ENCODE data around the gene TGM4. TPM values are rescaled to one million over a fixed set of nuclear protein-coding genes. Genes with fewer than 3 reads are reported as not detected.

TGM4 gene
- total and polyA plus RNA-seq, 2 experiments from 2014 or later: not detected

- 63 to 65% methylated on average over 8 of the region's 8 CpGs for WGBS, 2 experiments (ENCODE audit: low coverage in 1 of 2, low lambda C conversion rate in 2 of 2, missing lambda C conversion rate in 2 of 2)
- Histone ChIP-seq H3K4me2 (ENCODE audit: unreplicated experiment) (no peak overlapping the region), H3K27me3 (replicated peaks; ENCODE audit: insufficient read depth) (no peaks in the 10 kb centered on the region), H2AFZ (no peak overlapping the region), H4K20me1 (ENCODE audit: insufficient read depth) (no peaks in the 10 kb centered on the region), H3K36me3 (ENCODE audit: low read depth) (no peaks in the 10 kb centered on the region), H3K79me2 (ENCODE audit: insufficient read depth) (no peaks in the 10 kb centered on the region), H3K4me1 (ENCODE audit: insufficient read depth) (no peaks in the 10 kb centered on the region), H3K4me3 (no peak overlapping the region), H3K9me3 (ENCODE audit: low read depth) (no peaks in the 10 kb centered on the region), H3K9ac (no peak overlapping the region), H3K9me2 (ENCODE audit: insufficient read depth) (no peaks in the 10 kb centered on the region), H3K27ac (no peak overlapping the region), H3F3A (ENCODE audit: insufficient read depth) (no peaks in the 10 kb centered on the region)
- no peak for TF ChIP-seq EZH2 (IDR thresholded peaks at IDR 0.05; ENCODE audit: insufficient read depth, poor library complexity, severe bottlenecking)
- TF ChIP-seq EZH2phosphoT487 (IDR thresholded peaks at IDR 0.05; ENCODE audit: insufficient read depth, low read depth): no peak
- DNase-seq: no peak
- in situ Hi-C loops (cut with MboI): no loop called here
Observed at GRCh38 chr3:44870375-44871061, 3.9 kb upstream of the TGM4 start.

- Histone ChIP-seq H3K27ac (no peak overlapping the region), H4K20me1 (ENCODE audit: insufficient read depth) (no peaks in the 10 kb centered on the region), H3K27me3 (replicated peaks; ENCODE audit: insufficient read depth) (no peaks in the 10 kb centered on the region), H3K4me2 (ENCODE audit: unreplicated experiment) (no peak overlapping the region), H3K9me3 (ENCODE audit: low read depth) (no peaks in the 10 kb centered on the region), H3K9ac (no peak overlapping the region), H2AFZ (no peak overlapping the region), H3K4me1 (ENCODE audit: insufficient read depth) (no peaks in the 10 kb centered on the region), H3F3A (ENCODE audit: insufficient read depth) (no peaks in the 10 kb centered on the region), H3K4me3 (no peak overlapping the region), H3K36me3 (ENCODE audit: low read depth) (no peaks in the 10 kb centered on the region), H3K9me2 (ENCODE audit: insufficient read depth) (no peaks in the 10 kb centered on the region), H3K79me2 (ENCODE audit: insufficient read depth) (no peaks in the 10 kb centered on the region)
- 62 to 65% methylated on average over 3 of the region's 3 CpGs for WGBS, 2 experiments (ENCODE audit: low coverage in 1 of 2, low lambda C conversion rate in 2 of 2, missing lambda C conversion rate in 2 of 2)
- TF ChIP-seq EZH2 (IDR thresholded peaks at IDR 0.05; ENCODE audit: insufficient read depth, poor library complexity, severe bottlenecking) (no peak), EZH2phosphoT487 (IDR thresholded peaks at IDR 0.05; ENCODE audit: insufficient read depth, low read depth) (no peak)
- no peak for DNase-seq
- in situ Hi-C loops (cut with MboI): no loop called here
Observed at GRCh38 chr3:44875596-44875995, 1.2 kb downstream of the TGM4 start.

GRCh38 chr3:44877333-44877732 lies 2.9 kb downstream of the TGM4 start:
- Histone ChIP-seq H3K79me2 (ENCODE audit: insufficient read depth) (no peaks in the 10 kb centered on the region), H3K9me3 (ENCODE audit: low read depth) (no peaks in the 10 kb centered on the region), H3K27ac (no peak overlapping the region), H3K27me3 (replicated peaks; ENCODE audit: insufficient read depth) (no peaks in the 10 kb centered on the region), H3K4me2 (ENCODE audit: unreplicated experiment) (no peak overlapping the region), H3K36me3 (ENCODE audit: low read depth) (no peaks in the 10 kb centered on the region), H3K9me2 (ENCODE audit: insufficient read depth) (no peaks in the 10 kb centered on the region), H2AFZ (no peak overlapping the region), H3K4me1 (ENCODE audit: insufficient read depth) (no peaks in the 10 kb centered on the region), H3F3A (ENCODE audit: insufficient read depth) (no peaks in the 10 kb centered on the region), H4K20me1 (ENCODE audit: insufficient read depth) (no peaks in the 10 kb centered on the region), H3K4me3 (no peak overlapping the region), H3K9ac (no peak overlapping the region)
- TF ChIP-seq EZH2phosphoT487 (IDR thresholded peaks at IDR 0.05; ENCODE audit: insufficient read depth, low read depth) (no peak), EZH2 (IDR thresholded peaks at IDR 0.05; ENCODE audit: insufficient read depth, poor library complexity, severe bottlenecking) (no peak)
- in situ Hi-C loops (cut with MboI): no loop called here
- WGBS, 2 experiments (ENCODE audit: low coverage in 1 of 2, low lambda C conversion rate in 2 of 2, missing lambda C conversion rate in 2 of 2): 64 to 67% methylated on average over 3 of the region's 3 CpGs
- no peak for DNase-seq

GRCh38 chr3:44880284-44880683 lies 5.9 kb downstream of the TGM4 start:
- TF ChIP-seq EZH2phosphoT487 (IDR thresholded peaks at IDR 0.05; ENCODE audit: insufficient read depth, low read depth): no peak
- no peak for TF ChIP-seq EZH2 (IDR thresholded peaks at IDR 0.05; ENCODE audit: insufficient read depth, poor library complexity, severe bottlenecking)
- H3K27me3 ChIP-seq (replicated peaks; ENCODE audit: insufficient read depth): no peaks in the 10 kb centered on the region
- no peaks in the 10 kb centered on the region for H3K36me3 ChIP-seq (ENCODE audit: low read depth)
- no peak overlapping the region for H3K9ac ChIP-seq
- no peak overlapping the region for H3K27ac ChIP-seq
- no peak overlapping the region for H2AFZ ChIP-seq
- no peaks in the 10 kb centered on the region for H4K20me1 ChIP-seq (ENCODE audit: insufficient read depth)
- WGBS, 2 experiments (ENCODE audit: low coverage in 1 of 2, low lambda C conversion rate in 2 of 2, missing lambda C conversion rate in 2 of 2): 44 to 45% methylated on average over 2 of the region's 2 CpGs
- 0 out of 2 replicates have a peak, but pooled peaks cover 8% of the 10 kb centered on the region for H3F3A ChIP-seq (ENCODE audit: insufficient read depth)
- H3K4me1 ChIP-seq (ENCODE audit: insufficient read depth): peaks cover 20% of the 10 kb centered on the region
- no peaks in the 10 kb centered on the region for H3K9me3 ChIP-seq (ENCODE audit: low read depth)
- DNase-seq: no peak
- no peak overlapping the region for H3K4me3 ChIP-seq
- no peaks in the 10 kb centered on the region for H3K9me2 ChIP-seq (ENCODE audit: insufficient read depth)
- H3K79me2 ChIP-seq (ENCODE audit: insufficient read depth): no peaks in the 10 kb centered on the region
- in situ Hi-C loops (cut with MboI): no loop called here
- H3K4me2 ChIP-seq (ENCODE audit: unreplicated experiment): no peak overlapping the region
